ENCODE results near the gene CAMK1D. TPM values are rescaled to one million over a fixed set of nuclear protein-coding genes. Genes with fewer than 3 reads are reported as not detected.
A peak's percentile ranks its signal among the peaks of the same experiment; 100 is the strongest.

CAMK1D gene
- total RNA-seq, 1 donor from 2014 or later: 22.5 TPM

DNA sequence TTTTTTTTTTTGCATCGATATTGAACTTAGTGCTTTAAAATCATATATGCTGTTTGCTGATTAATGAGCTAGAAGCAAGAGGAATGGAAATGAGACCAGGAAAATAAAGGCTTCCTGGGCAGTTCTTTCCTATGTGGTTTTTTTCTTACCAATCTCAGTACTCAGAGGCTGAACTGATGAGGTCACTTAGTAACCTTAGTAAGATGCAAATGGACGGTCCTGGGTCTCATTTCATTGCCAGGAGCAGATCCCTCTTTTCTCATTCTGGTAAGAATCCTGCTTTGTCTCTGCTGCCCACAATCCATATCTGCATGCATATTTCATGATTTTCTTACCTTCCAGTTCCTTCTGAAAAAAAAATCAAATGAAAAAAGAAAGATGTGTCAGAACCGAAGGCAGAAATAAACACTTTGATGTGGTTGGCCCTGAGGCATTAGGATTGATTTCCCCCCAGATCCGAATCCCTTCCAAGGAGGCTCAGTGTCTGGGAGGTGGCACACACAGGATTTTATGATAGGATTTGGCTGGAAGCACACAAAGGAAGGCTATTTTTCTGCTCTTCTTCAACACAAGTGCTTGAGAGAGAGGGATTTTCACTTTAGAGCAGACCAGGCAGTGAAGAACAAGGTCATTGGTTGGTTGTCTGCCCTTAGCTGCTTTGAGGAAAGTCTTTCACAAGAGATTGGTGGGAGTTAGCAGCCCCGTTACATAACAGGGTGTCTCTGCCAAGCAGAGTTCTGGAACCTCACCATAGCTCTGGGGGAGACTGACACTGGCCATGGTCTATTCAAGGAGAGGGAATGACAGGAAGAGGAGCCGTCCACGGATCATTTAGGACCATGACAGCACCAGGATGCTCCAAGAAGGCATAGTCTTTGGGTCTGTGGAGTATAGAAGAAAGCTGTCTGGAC is 150.0 kb downstream of the CAMK1D start:
- intact Hi-C loops (cut with DNase I): no loop called here
- Histone ChIP-seq H3K36me3 (no peaks in the 10 kb centered on the region), H3K27me3 (ENCODE audit: low read depth) (no peaks in the 10 kb centered on the region), H3K4me3 (no peak overlapping the region), H3K4me1 (peaks cover 26% of the 10 kb centered on the region), H3K27ac (no peak overlapping the region), H3K9me3 (no peaks in the 10 kb centered on the region)
- no peak for DNase-seq
- no peak for TF ChIP-seq CTCF (IDR thresholded peaks at IDR 0.05)
- peak; percentile 42 to 49 for ATAC-seq

- DNase-seq: no peak
- H3K36me3 ChIP-seq: no peaks in the 10 kb centered on the region
- H3K4me3 ChIP-seq: no peak overlapping the region
- no peaks in the 10 kb centered on the region for H3K9me3 ChIP-seq
- H3K4me1 ChIP-seq: peaks cover 26% of the 10 kb centered on the region
- H3K27ac ChIP-seq: no peak overlapping the region
- no peaks in the 10 kb centered on the region for H3K27me3 ChIP-seq (ENCODE audit: low read depth)
- ATAC-seq: peak; percentile 43 to 52
- no peak for TF ChIP-seq CTCF (IDR thresholded peaks at IDR 0.05)
- intact Hi-C loops (cut with DNase I): no loop called here
Measured at GRCh38 chr10:12500381-12501303, 151.3 kb downstream of the CAMK1D start.

DNA sequence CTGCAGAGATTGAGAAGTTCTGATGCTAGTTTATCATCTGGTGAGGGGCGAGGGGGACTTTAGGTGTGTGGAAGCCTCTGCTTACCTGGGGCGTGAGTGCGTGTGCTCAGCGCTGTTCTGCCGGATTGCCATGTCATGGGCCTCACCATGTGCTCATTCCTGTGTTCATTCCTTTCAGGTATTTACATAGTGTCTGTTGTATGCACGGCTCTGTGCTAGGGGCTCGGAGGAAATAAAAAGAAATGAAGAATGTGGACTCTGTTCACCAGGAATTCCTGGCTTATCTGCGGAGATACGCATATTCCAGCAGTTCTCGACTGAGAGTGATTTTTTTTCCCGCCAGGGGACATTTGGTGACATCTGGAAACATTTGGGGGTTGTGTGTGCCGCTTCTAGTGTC is 152.0 kb downstream of the CAMK1D start:
- Histone ChIP-seq H3K27ac (no peak overlapping the region), H3K9me3 (no peaks in the 10 kb centered on the region), H3K36me3 (no peaks in the 10 kb centered on the region), H3K4me3 (no peak overlapping the region), H3K4me1 (peaks cover 26% of the 10 kb centered on the region), H3K27me3 (ENCODE audit: low read depth) (no peaks in the 10 kb centered on the region)
- no peak for TF ChIP-seq CTCF (IDR thresholded peaks at IDR 0.05)
- ATAC-seq (peak in 1 of 2 donors; percentile 29), DNase-seq (no peak)
- intact Hi-C loops (cut with DNase I): no loop called here

DNA sequence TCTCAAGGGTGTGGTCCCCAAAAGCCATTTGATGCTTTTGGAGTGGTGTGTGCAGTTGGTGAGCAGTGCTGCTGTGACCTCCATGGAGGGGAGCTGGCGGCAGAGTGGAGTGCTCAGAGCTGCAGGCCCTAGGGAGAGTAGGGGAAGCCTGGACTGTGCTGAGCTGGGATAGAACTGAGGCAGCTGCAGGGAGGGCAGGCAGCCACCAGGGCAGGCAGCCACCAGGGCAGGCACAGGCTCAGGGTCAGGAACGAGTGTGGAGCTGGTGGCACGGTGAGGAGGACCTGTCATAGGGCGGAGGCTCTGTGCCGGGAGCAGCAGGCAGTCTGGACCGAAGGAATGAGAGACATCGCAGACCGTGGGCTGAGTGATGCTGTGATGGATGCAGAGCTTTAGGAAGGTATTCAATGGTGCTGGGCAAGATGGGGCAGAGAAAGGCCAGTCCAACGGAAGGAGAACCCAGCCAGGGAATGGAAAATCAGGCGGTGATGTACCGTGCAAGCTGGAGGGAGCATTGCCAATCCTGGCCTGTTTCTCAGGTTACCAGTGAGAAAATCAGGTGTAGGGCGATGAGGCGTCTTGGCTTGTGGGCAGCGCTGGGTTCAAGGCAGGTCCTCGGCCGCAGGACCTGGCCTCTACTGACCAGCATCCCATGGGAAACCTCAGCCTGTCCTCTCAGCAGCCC is 152.6 kb downstream of the CAMK1D start:
- ATAC-seq (peak in 1 of 2 donors; percentile 13), DNase-seq (no peak)
- intact Hi-C loops (cut with DNase I): no loop called here
- no peak for TF ChIP-seq CTCF (IDR thresholded peaks at IDR 0.05)
- no peak overlapping the region for H3K4me3 ChIP-seq
- H3K4me1 ChIP-seq: peaks cover 26% of the 10 kb centered on the region
- no peaks in the 10 kb centered on the region for H3K27me3 ChIP-seq (ENCODE audit: low read depth)
- no peaks in the 10 kb centered on the region for H3K36me3 ChIP-seq
- no peak overlapping the region for H3K27ac ChIP-seq
- no peaks in the 10 kb centered on the region for H3K9me3 ChIP-seq
